ENCODE results near the gene ZNF358.
A peak's percentile ranks its signal among the peaks of the same experiment; 100 is the strongest.
"Not testable (repeated sequence)": the region's sequence is repeated elsewhere in the genome, so short reads cannot be mapped to it uniquely, and the experiment has no call there.

ZNF358 gene

DNA sequence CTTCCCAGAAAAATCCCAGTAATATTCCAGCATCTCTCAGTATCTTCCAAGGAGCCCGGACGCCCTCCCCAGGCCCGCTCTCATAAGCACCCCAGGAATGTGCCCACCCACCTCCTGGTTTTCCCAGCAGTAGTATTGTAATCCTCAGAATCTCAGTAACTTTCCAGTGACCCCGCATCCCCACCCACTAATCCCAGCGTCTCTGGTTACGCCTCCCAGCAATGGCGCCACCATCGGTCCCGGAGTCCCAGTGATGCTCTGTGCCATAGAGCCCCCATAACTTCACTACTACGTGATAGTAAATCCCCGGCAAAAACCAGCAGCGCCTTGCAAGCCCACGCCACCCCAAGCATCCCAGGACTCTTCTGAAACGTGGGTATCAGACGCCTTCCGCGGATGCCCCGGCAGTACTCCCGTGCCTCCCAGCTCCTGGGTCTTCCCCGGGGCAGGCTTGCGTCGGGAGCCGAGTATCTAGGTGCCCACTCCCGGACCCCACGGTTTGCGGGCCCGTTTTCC, 18.7 kb downstream of the ZNF358 start:
- Histone ChIP-seq H3K36me3 (ENCODE audit: insufficient read depth, low read length) (peaks cover 18% of the 10 kb centered on the region), H3K27ac (ENCODE audit: low read depth, low read length) (peak overlapping the region; percentile 94), H3K27me3 (ENCODE audit: control insufficient read depth in 1 of 2, insufficient read depth in 2 of 2, low read length in 2 of 2) (no peaks in the 10 kb centered on the region), H3K4me1 (ENCODE audit: insufficient read depth, low read length) (peaks cover 9% of the 10 kb centered on the region), H3K9ac (ENCODE audit: low read length) (peak overlapping the region; percentile 76), H3K9me3 (ENCODE audit: low read length) (no peaks in the 10 kb centered on the region), H3K4me3 (ENCODE audit: low read depth in 1 of 2, low read length in 2 of 2) (peak overlapping the region; percentile 92 to 94)

DNA sequence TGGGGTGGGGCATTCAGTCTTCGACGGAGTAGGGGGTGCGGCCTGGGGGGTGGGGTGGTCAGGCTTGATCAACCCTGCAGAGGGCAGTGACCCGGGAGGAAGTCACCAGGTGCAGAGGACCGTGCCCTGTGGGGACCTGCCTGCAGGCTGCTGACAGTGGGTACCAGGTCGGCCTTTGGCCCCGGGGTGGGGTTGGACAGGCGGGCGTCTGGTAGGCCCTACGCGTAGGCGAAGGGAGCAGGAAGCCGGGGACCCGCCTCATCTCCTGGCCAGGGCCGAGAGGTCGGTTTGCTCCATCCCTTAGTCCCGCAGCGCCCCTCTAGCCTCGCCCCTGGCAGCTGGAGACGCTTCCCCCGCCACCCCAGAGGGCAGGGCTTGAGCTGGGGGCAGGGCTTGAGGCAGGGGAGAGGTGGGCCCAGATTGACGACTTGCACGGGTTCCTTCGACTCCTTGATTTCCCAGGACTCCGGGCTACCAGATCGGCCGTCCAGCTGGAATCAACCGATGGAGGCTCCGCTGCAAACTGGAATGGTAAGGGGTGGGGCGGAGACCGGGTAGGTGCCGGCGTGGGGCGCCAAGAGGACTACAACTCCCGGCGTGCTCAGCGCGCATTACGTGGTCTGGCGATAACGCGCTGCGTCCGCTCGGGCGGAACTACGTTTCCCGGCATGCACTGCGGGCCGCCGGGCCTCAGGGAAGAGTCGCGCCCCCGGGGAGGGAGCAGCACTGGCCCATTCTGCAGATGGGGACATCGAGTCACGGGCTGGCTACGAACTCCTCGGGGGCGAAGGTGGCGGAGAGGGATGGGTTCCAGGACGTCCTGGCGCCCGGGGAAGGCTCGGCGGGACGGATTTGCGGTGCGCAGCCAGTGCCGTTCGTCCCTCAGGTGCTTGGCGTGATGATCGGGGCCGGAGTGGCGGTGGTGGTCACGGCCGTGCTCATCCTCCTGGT, 19.4 kb downstream of the ZNF358 start, which contains the start of gene PNPLA6:
TSS of gene PNPLA6 (plus strand) at position 671 of the 951 bp plus-strand sequence. CDS start at position 743, 72 bp downstream.
- H3K9me3 ChIP-seq (ENCODE audit: low read length): no peaks in the 10 kb centered on the region
- peak within 1 kb of the TSS; percentile 94 for H3K27ac ChIP-seq (ENCODE audit: low read depth, low read length)
- no peaks in the 10 kb centered on the region for H3K27me3 ChIP-seq (ENCODE audit: control insufficient read depth in 1 of 2, insufficient read depth in 2 of 2, low read length in 2 of 2)
- peak within 1 kb of the TSS; percentile 76 for H3K9ac ChIP-seq (ENCODE audit: low read length)
- H3K4me3 ChIP-seq (ENCODE audit: low read depth in 1 of 2, low read length in 2 of 2): peak within 1 kb of the TSS; percentile 92 to 94
- H3K4me1 ChIP-seq (ENCODE audit: insufficient read depth, low read length): peaks cover 9% of the 10 kb centered on the region
- peaks cover 22% of the 10 kb centered on the region for H3K36me3 ChIP-seq (ENCODE audit: insufficient read depth, low read length)

DNA sequence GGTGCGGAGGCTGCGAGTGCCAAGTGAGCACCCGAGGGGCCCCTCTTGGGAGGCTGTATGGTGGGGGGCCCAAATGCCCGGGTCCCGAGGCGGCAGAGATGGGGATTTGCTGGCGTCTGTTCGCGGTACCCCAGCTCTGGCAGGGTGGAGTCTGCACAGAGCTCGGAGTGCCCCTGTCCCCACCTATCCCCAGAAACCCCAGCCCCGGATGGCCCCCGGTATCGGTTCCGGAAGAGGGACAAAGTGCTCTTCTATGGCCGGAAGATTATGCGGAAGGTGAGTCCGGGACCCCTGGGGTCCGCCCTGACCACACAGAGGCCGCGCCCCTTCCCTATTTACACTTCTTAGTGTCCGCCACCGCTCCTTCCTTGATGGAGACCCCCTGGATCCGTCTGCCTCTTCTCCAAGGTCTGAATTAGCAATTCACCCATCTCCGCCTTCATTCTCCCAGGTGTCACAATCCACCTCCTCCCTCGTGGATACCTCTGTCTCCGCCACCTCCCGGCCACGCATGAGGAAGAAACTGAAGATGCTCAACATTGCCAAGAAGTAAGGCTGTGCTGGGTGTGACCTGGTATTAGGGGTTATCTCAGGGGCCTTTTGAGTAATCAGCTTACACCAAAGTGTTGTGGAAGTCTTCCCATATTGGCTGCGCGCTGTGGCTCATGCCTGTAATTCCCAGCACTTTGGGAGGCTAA, 20.2 kb downstream of the ZNF358 start:
- Histone ChIP-seq H3K9ac (ENCODE audit: low read length) (peak overlapping the region; percentile 76), H3K36me3 (ENCODE audit: insufficient read depth, low read length) (peaks cover 28% of the 10 kb centered on the region)

DNA sequence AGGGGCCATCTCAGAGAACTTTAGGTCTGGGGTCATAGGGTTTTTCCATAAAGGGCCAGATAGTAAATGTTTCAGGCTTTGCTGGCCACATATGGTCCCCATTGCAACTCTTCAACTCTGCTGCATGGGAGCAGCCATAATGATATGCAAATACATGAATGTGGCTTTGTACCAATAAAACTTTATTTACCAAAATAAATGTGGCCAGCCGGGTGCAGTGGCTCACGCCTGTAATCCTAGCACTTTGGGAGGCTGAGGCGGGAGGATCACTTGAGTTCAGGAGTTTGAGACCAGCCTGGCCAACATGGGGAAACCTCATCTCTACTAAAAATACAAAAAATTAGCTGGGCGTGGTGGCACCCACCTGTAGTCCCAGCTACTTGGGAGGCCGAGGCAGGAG, 23.1 kb downstream of the ZNF358 start:
- H3K27me3 ChIP-seq (ENCODE audit: control insufficient read depth in 1 of 2, insufficient read depth in 2 of 2, low read length in 2 of 2); H3K9ac ChIP-seq (ENCODE audit: low read length); H3K9me3 ChIP-seq (ENCODE audit: low read length); H3K4me1 ChIP-seq (ENCODE audit: insufficient read depth, low read length); H3K27ac ChIP-seq (ENCODE audit: low read depth, low read length); H3K4me3 ChIP-seq (ENCODE audit: low read depth in 1 of 2, low read length in 2 of 2): not testable (repeated sequence)
- H3K36me3 ChIP-seq (ENCODE audit: insufficient read depth, low read length): peaks cover 48% of the 10 kb centered on the region

More for the DNA sequence above, 20.2 kb downstream of the ZNF358 start:
- no peaks in the 10 kb centered on the region for H3K27me3 ChIP-seq (ENCODE audit: control insufficient read depth in 1 of 2, insufficient read depth in 2 of 2, low read length in 2 of 2)
- no peaks in the 10 kb centered on the region for H3K9me3 ChIP-seq (ENCODE audit: low read length)
- peaks cover 9% of the 10 kb centered on the region for H3K4me1 ChIP-seq (ENCODE audit: insufficient read depth, low read length)
- H3K4me3 ChIP-seq (ENCODE audit: low read depth in 1 of 2, low read length in 2 of 2): peak overlapping the region; percentile 92 to 94
- peak overlapping the region; percentile 94 for H3K27ac ChIP-seq (ENCODE audit: low read depth, low read length)

- H3K4me3 ChIP-seq (ENCODE audit: low read depth in 1 of 2, low read length in 2 of 2): no peak overlapping the region
- no peaks in the 10 kb centered on the region for H3K27me3 ChIP-seq (ENCODE audit: control insufficient read depth in 1 of 2, insufficient read depth in 2 of 2, low read length in 2 of 2)
- no peak overlapping the region for H3K9ac ChIP-seq (ENCODE audit: low read length)
- peaks cover 5% of the 10 kb centered on the region for H3K4me1 ChIP-seq (ENCODE audit: insufficient read depth, low read length)
- no peaks in the 10 kb centered on the region for H3K9me3 ChIP-seq (ENCODE audit: low read length)
- no peak overlapping the region for H3K27ac ChIP-seq (ENCODE audit: low read depth, low read length)
- H3K36me3 ChIP-seq (ENCODE audit: insufficient read depth, low read length): peaks cover 53% of the 10 kb centered on the region
Observed at GRCh38 chr19:7539827-7540425, 24.0 kb downstream of the ZNF358 start.

- H3K9me3 ChIP-seq (ENCODE audit: low read length): no peaks in the 10 kb centered on the region
- H3K27me3 ChIP-seq (ENCODE audit: control insufficient read depth in 1 of 2, insufficient read depth in 2 of 2, low read length in 2 of 2): no peaks in the 10 kb centered on the region
- no peak overlapping the region for H3K4me3 ChIP-seq (ENCODE audit: low read depth in 1 of 2, low read length in 2 of 2)
- peaks cover 53% of the 10 kb centered on the region for H3K36me3 ChIP-seq (ENCODE audit: insufficient read depth, low read length)
- H3K4me1 ChIP-seq (ENCODE audit: insufficient read depth, low read length): peaks cover 5% of the 10 kb centered on the region
- H3K27ac ChIP-seq (ENCODE audit: low read depth, low read length): no peak overlapping the region
- H3K9ac ChIP-seq (ENCODE audit: low read length): no peak overlapping the region
Observed at GRCh38 chr19:7540761-7541474, 25.0 kb downstream of the ZNF358 start.

DNA sequence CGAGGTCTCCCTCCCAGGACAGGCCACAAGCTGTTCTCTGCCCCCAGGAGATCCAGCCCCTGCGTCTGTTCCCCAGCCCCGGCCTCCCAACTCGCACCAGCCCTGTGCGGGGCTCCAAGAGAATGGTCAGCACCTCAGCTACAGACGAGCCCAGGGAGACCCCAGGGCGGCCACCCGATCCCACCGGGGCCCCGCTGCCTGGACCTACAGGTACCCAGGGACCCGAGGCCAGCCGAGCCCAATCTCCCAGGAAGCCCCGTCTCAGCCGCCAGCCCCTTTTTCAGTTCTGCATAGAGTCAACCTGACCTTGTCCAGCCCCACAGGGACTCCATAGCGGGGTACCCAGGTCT, 25.5 kb downstream of the ZNF358 start:
- Histone ChIP-seq H3K4me3 (ENCODE audit: low read depth in 1 of 2, low read length in 2 of 2) (no peak overlapping the region), H3K27me3 (ENCODE audit: control insufficient read depth in 1 of 2, insufficient read depth in 2 of 2, low read length in 2 of 2) (no peaks in the 10 kb centered on the region), H3K4me1 (ENCODE audit: insufficient read depth, low read length) (peaks cover 2% of the 10 kb centered on the region), H3K9ac (ENCODE audit: low read length) (no peak overlapping the region), H3K9me3 (ENCODE audit: low read length) (no peaks in the 10 kb centered on the region), H3K36me3 (ENCODE audit: insufficient read depth, low read length) (peaks cover 53% of the 10 kb centered on the region), H3K27ac (ENCODE audit: low read depth, low read length) (no peak overlapping the region)

GRCh38 chr19:7541828-7542443, 26.0 kb downstream of the ZNF358 start:
- Histone ChIP-seq H3K4me3 (ENCODE audit: low read depth in 1 of 2, low read length in 2 of 2) (no peak overlapping the region), H3K27ac (ENCODE audit: low read depth, low read length) (no peak overlapping the region), H3K36me3 (ENCODE audit: insufficient read depth, low read length) (peaks cover 51% of the 10 kb centered on the region)

DNA sequence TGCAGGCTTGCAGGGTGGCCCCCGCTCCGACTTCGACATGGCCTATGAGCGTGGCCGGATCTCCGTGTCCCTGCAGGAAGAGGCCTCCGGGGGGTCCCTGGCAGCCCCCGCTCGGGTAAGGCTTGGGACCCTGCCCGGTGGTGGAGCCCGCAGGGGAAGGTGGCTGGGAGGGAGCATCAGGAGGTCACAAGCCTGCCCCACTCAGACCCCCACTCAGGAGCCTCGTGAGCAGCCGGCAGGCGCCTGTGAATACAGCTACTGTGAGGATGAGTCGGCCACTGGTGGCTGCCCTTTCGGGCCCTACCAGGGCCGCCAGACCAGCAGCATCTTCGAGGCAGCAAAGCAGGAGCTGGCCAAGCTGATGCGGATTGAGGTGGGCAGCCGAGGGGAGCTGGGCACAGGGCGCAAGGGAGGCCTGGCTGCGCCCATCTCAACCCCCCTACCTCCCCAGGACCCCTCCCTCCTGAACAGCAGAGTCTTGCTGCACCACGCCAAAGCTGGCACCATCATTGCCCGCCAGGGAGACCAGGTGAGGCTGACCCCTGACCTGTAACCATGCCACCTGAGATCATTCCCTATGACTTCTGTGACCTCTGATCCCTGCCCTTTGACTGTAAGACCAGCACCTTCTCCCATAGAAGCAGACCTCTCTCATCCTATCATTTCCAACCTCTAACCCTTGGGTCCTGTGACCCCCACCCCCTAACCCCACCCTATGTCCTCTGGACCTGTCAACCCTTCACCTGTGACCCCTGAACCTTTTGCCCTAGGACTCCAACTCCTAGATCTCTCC, 26.8 kb downstream of the ZNF358 start:
- H3K4me1 ChIP-seq (ENCODE audit: insufficient read depth, low read length): no peaks in the 10 kb centered on the region
- H3K27me3 ChIP-seq (ENCODE audit: control insufficient read depth in 1 of 2, insufficient read depth in 2 of 2, low read length in 2 of 2): no peaks in the 10 kb centered on the region
- H3K27ac ChIP-seq (ENCODE audit: low read depth, low read length): no peak overlapping the region
- H3K9me3 ChIP-seq (ENCODE audit: low read length): no peaks in the 10 kb centered on the region
- peaks cover 43% of the 10 kb centered on the region for H3K36me3 ChIP-seq (ENCODE audit: insufficient read depth, low read length)
- no peak overlapping the region for H3K4me3 ChIP-seq (ENCODE audit: low read depth in 1 of 2, low read length in 2 of 2)
- no peak overlapping the region for H3K9ac ChIP-seq (ENCODE audit: low read length)

More at GRCh38 chr19:7541828-7542443, 26.0 kb downstream of the ZNF358 start:
- Histone ChIP-seq H3K27me3 (ENCODE audit: control insufficient read depth in 1 of 2, insufficient read depth in 2 of 2, low read length in 2 of 2) (no peaks in the 10 kb centered on the region), H3K4me1 (ENCODE audit: insufficient read depth, low read length) (no peaks in the 10 kb centered on the region), H3K9me3 (ENCODE audit: low read length) (no peaks in the 10 kb centered on the region), H3K9ac (ENCODE audit: low read length) (no peak overlapping the region)

DNA sequence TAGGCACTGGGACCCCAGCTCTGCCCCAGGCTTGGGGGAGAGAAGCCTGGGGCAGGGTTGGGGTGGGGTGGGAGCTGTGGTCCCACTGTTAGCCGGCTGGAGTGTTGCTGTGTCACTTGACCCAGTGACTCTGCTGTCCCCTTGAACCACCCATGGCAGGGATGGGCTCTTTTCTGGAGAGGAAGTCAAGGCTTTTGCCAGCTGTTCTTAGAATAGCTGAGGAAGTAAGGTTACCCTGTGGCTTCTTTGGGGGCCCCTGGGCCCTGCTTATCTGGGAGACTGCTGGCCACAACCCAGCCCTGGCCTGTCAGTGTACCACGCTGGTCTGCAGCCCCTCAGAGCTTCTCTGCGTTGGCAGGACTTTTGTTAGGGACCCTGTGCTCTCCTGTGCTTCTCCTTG, 28.7 kb downstream of the ZNF358 start:
- no peaks in the 10 kb centered on the region for H3K9me3 ChIP-seq (ENCODE audit: low read length)
- no peak overlapping the region for H3K9ac ChIP-seq (ENCODE audit: low read length)
- H3K4me3 ChIP-seq (ENCODE audit: low read depth in 1 of 2, low read length in 2 of 2): no peak overlapping the region
- H3K4me1 ChIP-seq (ENCODE audit: insufficient read depth, low read length): no peaks in the 10 kb centered on the region
- H3K36me3 ChIP-seq (ENCODE audit: insufficient read depth, low read length): peaks cover 34% of the 10 kb centered on the region
- H3K27ac ChIP-seq (ENCODE audit: low read depth, low read length): no peak overlapping the region
- no peaks in the 10 kb centered on the region for H3K27me3 ChIP-seq (ENCODE audit: control insufficient read depth in 1 of 2, insufficient read depth in 2 of 2, low read length in 2 of 2)

Measured in muscle layer of colon (tissue), 2 donors.